Suprapubic skin (tissue), 3 donors: ENCODE measurements around the gene M1AP.

ENCODE experiments used
- CTCF ChIP-seq, 2 donors: fragments of 200-600 bp in 1 of 2; fragments of 450-650 bp in 1 of 2; sonication (generic) in 1 of 2; IDR thresholded peaks; one replicate each; pipeline ENCODE4 v1.5.1; 2016 to 2019; ENCODE audit warnings: antibody characterized with exemption in 2 of 2, mild to moderate bottlenecking in 1 of 2, moderate library complexity in 1 of 2
- POLR2A ChIP-seq, 2 donors: fragments of 450-650 bp; IDR thresholded peaks; one replicate each; pipeline ENCODE4 v1.6.1; 2017; ENCODE audit warnings: antibody characterized with exemption in 2 of 2, mild to moderate bottlenecking in 2 of 2, moderate library complexity in 2 of 2

DNA sequence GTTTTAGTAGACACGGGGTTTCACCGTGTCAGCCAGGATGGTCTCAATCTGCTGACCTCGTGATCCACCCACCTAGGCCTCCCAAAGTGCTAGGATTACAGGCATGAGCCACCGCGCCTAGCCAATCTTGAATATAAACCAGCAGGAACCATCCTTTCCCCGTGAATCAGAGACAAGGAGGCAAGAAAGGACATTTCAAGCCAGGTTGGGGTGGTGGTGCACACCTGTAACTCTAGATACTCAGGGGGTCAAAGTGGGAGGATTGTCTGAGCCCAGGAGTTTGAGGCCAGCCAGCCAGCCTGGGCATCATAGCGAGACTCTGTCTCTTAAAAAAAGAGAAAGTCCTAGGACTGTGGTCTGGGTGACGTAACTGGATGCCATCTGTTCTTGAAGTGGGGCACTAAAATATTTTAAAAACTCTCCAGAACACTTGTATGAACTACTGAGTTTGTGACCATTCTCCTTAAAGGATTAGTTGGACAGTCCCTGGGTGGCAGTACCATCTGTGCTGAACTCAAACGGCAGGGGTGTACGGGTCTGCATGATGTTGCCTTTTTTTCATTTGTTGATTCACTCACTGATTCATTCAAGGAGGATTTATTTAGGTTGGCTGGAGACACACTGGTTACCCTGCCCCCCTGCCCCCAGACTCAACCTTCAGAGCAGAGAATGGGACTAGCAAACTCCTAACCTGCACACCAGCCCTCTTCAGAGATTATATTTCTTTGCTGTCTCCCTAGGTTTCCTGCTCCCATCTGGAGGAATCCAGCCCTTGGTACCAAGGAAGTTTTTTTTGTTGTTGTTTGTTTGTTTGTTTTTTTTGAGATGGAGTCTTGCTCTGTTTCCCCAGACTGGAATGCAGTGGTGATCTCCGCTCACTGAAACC lies 136.8 kb downstream of the M1AP start:
- TF ChIP-seq POLR2A (IDR thresholded peaks at IDR 0.05) (no peak), CTCF (IDR thresholded peaks at IDR 0.05) (no peak)
